GM18520 (cell line): Measurements from ENCODE around the gene MRPL58.
A peak's percentile ranks its signal among the peaks of the same experiment; 100 is the strongest.

ENCODE experiments used
- ATAC-seq: cut with Tn5 transposase; IDR thresholded peaks from one replicate; pipeline ENCODE4 v1.9.1; 2021; ENCODE audit not compliant: unreplicated experiment

Gene MRPL58

DNA sequence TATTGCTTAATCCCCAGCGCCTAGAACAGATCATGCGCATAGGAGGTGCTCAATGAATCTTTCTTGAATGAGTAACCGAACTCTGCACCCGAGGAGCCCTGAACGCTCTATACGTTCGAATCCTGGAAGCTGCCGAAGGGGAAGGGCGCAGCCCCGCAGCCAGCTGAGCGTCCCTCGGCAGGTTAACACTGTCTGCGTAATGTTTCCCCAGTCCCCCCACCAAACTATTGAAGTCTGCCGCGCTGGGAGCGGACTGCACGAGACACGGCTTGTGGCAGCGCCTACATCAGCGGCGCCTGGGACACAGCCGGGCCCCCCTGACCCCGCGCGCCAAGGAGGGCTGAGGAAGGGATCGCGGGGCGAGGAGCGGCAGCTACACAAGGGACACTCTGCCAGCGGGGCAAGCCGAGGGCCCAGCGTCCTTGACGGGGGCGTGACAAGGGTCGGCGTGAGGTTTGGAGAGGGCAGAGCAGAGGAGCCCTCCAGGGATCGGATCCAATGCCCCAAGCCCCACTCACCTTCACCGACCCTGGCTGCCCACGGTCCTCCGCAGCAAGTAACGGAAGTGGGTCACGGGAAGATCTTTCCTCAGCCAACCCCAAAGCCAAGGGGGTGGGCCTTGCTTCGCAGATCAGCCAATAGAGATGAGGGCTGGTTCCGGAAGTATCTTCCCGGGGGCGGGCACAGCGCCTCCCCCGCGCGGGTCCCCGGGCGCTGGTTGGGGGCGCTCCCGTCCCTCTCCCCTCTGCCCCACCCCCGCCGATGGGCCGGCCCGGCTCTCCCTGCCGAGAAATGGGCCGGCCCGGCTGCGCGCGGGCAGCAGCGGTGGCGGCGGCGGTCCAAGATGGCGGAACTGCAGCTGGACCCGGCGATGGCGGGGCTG, 34.2 kb downstream of the MRPL58 start, which contains the start of the genes ATP5PD and KCTD2:
Gene ATP5PD, minus strand, starts transcription at position 563 of the 883 bp plus-strand sequence. CDS start 4,319 bp downstream, outside the sequence.
Gene KCTD2, plus strand, starts transcription at position 819 of the 883 bp plus-strand sequence. Its CDS starts 26 bp downstream, at position 845.
- ATAC-seq: peak; percentile 97

DNA sequence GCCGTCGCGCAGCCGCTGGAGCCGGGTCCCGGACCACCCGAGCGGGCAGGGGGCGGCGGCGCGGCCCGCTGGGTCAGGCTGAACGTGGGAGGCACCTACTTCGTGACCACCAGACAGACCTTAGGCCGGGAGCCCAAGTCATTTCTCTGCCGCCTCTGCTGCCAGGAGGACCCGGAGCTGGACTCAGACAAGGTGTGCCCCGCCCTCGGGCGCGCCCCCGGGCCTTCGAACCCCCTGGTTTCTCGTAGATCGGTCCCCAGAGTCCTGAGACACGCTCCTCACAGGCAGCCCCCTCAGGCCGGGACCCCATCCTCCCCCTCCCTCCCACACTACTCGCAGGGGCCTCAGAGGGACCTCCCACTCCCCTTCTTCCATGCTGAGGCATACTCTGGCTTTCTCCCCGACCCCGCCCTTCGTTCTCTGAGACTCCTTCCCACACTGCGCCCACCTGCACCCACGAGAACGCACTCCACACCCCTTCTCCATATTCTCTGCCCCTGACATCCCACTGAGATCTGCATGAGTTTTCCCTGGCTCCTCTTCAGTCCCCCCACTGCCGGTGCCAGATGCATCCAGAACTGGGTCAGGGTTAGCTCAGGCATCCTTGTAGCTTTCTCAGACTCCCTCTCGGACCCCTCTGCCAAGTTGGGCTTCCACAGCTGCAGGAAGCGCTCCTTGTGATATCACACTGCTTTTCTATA, 35.1 kb downstream of the MRPL58 start:
- peak; percentile 4 for ATAC-seq

DNA sequence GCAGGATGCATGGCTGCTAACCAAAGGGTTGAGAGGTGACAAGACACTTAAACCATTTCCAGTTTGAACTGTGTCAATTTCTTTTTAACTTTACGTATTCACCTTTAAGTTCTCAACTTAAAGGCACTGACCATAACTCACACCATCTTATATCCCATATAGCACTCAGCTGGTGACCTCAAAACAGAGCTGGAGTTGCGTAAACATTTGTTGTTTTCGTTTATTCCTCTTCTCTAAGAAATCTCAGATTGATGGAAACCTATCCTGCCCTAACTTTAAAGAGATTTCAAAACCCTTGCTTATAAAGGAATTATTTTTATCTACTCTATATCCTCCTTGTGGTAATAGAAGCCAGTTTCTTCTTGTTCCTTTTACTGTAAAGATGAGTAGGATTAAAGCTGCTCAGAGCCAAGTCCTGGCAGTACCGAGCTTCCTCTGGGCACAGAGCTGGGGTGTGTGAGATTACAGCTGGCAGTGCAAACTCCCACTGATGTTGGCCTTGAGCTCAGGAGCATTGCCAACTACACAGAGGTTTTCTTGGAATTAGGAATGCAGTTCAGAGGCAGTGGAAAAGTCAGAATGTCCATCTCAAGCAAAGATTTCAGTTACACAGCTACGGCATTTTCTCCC, 35.9 kb downstream of the MRPL58 start:
- ATAC-seq: no peak

DNA sequence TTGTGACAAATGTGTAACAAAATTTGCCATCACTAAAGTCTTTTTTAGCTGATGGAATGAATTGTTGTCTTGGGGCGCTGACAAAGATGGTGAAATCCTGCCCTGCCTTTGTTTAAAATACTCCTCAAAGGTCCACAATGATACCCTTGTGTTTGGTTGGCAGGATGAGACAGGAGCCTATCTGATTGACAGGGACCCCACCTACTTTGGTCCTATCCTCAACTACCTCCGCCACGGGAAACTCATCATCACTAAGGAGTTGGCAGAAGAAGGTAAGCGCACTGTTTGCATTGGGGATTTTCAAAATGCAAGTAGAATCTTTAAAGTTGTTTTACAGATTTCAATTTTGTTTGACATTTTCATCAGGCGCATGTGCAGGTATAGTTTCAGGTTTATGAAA, 36.6 kb downstream of the MRPL58 start:
- no peak for ATAC-seq

DNA sequence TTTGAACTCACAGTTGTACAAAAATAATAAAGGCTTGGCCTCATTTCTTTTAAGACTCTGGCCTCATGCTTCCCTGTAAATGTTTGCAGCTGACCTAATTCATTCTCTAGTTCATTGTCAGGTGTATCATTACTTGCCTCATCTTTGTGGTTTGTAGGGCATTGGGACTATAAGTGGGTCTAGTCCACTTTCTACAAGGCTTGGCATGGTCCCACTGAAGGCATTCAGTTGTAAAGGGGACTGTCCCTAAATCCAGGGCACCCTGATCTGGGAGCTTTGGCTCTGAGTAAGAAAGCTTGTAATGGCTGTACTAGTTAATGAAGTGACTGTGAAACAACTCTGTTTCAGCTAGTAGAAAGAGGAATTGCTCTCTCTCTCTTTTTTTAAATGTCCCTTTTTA, 37.2 kb downstream of the MRPL58 start:
- ATAC-seq: no peak

DNA sequence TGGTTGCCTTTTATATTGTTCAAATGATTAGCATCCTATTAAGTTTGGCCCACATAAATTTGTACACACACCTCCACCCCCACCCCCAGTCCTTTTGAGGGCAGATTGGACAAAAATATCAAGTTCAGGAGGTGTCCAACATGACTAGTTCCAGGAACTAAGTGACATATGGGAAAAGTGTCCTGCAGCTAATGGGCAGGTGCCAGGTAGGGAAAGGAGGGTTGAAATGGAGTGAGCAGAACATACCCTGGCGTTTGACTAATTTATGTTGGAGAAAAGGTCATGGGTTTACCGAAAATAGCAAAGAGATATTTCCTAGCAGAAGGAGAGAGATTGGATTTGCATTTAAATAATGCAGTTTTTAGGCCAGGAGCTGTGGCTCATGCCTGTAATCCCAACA, 39.5 kb downstream of the MRPL58 start:
- no peak for ATAC-seq

DNA sequence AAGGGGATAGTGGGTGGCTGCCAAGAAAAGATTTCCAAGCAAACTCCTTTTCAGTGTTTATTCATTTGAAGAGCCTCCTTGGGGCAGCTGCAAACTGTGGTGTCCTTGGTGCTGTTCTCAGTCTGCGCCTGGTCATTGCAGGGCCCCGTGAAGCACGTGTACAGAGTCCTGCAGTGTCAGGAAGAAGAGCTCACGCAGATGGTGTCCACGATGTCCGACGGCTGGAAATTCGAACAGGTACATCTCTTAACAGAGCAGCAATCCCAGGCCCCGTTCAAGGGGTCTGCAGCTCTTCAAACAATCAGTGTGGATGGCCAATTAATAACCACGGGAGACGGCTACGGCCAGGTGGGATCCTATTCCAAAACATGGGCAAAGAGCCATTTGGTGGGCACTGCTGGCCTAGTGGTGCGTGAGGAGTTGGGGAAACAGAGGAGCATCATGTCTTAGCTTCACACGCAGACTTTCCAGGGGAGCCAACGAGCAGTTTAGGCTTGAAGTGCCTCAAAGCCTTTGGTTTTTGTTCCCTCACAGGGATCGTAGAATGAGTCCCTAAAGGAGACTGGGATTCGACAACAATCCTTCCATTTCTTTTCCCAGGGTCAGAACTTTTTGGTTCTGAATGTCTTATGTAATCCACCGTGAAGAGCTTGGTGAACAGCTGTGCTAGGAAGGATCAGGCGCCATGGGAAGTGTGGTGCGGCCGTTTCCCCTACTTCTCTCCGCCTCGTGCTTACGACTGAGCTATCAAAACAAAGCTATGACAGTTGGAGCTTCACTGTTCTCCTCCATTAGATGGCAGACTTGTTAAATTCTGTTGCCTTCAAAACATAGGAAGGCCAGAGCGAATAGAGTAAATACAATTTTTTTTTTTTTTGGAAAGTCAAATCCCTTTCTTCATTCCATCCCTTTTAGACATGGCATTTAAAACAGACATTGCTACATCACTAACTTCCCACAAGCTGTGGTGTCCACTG, 47.2 kb downstream of the MRPL58 start:
- no peak for ATAC-seq

DNA sequence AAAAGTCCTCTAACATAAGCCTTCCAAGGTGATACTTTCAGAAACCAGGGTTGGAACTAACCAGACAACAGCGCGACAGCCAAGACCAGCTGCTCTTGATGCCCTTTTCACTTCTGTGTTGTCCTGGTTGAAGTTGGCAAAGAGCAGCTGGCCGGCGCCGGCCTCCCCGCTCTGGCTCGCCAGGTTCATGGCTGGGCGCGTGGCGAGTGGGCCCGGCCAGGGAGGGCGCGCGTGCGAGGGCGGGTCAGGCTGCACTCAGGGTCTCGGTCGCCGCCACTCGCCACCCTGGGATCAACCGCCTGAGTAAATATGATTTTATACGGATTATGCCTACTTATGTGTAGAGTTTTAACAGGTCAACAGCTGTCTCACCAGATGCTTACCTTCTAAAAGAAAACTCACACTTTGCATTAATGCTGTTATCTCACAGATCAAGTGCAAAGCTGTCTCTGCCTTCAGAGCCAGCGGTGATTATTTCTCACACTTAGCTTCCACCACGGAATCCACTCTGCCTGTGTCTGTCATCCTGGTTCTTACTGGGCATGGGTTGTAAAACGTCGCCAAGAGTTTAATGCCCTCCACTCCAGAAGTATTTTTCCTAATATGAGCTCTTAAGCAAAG, 48.1 kb downstream of the MRPL58 start:
- no peak for ATAC-seq

DNA sequence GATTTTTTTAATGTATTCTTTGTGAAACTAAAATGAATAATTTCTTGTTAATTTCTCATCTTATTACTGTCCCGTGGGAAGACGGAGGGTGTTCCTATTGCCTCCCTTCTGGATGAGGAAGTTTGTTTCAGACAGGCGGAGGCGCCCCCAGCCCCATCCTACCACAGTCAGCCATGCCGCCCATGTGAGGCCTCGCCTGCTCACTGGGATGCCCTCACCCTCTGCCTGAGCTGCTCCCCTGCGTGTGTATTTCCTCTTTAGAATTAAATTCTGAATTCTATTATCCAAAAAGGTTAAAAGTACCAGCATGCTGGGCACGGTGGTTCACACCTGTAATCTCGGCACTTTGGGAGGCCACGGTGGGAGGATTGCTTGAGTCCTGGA, 48.6 kb downstream of the MRPL58 start:
- no peak for ATAC-seq

DNA sequence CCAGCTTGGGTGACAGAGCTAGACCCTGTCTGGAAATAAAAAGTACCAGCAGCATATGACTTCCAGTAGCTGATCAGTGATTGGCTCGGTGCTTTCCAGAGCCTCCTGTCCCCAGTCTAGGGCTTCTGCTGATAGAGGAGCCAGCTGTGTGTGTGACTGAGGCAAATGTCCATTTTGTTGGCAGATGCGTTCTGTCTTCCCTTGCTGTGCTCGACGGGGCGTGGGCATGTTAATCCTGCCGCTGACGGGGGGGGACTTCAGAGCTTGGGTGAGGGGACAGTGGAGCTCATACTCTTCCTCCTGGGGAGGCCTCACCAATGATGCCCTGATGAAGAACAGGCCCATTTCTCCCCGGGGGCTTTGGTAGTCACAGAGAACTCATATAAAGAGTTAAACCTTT, 49.1 kb downstream of the MRPL58 start:
- no peak for ATAC-seq

DNA sequence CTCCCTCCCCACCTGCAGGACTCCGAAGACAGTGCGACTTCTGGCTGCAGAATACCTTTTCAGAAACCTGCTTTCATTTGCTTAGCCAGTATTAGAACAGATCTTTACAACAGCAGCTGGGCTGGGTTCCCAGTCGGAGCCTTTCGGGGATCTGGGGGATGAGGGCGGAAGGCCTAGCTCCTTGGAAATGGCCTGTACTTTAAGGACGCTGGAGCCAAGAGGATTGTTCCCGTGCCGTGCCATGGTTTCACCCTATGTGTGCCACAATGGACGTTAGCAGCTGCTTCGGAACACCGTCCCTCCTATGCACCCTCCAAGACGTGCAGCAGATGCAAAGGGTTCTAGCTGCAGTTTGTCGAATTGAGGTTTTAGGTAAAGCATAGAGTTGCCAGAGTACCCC, 50.7 kb downstream of the MRPL58 start:
- ATAC-seq: no peak

DNA sequence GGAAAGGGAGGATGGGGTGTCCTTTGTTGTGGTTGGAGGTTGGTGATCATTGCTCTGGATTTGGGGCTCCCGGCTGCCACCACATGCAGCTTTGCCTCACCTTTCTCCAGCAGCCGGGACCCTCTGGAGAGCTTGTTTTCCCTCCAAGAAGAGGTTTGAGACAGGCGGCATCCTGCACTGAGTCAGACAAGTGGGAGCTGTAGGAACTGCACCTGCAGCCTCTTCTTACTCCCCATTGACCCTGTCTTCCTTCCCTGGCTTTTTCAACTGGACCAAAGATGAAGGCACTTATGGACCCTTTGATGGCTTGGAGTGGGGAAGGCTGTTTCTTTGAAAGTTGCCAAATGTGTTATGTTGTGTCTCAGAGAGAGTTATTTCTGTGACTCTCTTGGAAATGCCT, 51.2 kb downstream of the MRPL58 start:
- ATAC-seq: no peak

DNA sequence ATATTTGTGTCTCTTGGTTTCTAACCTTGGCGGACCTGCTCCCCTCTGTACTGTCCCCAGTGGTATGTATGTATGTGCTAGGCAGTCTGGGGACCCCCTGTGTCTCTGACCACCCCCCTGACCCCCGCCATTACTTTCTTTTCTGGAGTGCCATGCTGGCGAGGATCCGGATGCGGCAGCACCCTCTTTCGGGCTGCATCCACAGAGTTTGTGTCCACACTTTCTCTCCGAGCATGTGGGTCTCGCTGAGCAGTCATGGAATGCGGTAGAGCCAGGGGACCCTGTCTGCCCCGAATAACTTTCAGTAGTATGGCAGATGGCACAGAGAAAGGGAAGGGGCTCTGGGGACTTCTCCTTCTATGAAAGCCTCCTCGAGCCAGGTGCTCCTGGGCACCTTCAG, 51.6 kb downstream of the MRPL58 start:
- ATAC-seq: no peak

DNA sequence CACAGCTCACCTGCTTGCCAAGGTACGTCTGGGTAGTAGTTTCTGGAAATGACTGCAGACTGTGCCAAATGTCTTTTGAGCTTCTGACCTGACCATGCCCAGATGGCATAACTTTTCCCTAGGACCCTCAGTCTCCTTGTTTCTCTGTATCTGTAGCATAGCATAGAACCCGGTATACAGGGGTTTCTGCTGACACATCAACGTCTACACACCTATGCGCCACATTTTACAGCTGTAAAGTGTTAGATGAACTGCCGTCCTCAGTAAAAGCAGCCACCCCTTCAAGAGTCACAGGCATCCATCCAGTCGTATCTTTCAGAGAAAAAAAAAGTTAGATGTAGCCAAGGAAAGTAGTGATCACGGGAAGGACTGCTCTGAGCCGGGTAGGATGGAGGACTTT, 52.0 kb downstream of the MRPL58 start:
- ATAC-seq: no peak

DNA sequence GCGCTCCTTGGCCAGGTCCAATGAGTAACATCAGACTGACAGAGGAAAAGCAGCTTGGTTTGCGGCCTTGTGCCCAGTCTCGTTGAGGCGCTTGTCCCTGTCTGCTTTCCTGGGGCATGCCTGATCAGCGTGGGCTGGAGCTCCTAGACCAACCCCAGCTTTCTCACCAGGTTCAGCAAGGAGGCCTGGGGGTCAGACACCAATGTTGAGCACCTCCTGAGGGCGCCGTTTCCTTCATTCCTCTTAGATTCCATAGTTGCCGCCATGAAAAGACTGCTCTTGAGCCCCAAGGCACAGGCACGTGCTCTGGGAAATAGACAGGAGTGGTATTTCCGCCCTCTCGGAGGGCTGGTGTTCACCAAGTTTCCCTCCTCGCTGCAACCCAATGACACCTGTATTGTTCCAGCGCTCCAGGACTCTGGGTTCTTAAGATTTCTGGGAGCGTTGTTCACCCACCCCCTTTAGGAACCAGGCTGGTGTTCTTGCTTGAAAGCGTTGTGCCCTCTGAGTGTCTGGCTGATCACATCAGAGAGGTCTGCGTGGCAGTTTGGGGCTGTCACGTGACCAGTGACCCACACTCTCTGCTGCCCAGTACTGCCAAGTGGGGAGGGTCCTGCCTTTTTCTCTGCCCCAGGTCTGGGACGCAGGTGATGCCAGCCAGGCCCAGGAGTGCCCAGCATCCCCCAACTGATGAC, 52.5 kb downstream of the MRPL58 start:
- no peak for ATAC-seq

DNA sequence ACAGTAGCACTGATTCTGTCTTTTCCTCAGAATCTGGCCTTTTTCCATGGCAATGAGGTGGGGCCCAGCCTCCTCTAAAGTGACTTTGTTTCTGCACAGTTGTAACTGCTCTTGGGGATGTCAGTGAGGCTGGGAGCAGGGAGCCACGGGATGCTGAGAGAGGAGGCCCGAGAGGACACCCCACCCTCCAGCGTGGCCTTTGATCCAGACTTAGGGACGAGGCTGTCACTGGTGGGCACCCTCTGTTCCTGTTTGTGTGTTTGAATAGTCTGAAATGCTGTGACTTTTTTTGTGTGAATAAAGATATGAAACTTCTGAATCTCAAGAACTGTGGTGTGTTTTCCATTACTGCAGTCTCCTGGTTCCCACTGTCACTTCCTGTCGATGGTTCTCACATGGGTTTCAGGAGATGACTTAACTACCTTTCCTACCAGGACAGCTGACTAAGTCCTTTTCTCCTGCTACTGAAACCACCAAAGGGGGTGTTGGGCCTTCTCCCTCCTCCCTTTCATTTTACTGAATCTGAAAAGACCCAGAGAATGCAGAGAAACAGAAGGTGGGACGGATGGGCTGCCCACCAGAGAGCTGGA, 53.2 kb downstream of the MRPL58 start:
- no peak for ATAC-seq

DNA sequence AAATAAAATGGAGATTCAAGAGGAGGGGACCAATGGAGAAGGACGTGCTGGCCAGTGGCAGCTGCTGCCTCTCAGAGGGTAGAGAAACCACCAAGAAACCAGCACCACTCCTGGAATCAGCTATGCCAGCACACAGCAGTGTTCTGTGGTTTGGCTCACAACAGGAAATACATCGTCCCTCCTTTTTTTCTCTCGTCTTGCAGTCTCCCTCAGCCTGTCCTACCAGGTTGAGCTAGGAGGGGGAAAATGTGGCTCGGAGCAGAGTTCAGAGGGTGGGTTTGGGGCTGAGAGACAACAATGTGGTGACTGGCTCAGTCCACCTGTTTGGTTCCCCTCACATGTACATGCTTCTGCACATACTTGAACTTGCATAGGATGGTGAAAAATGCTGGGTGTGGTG, 55.4 kb downstream of the MRPL58 start:
- no peak for ATAC-seq

DNA sequence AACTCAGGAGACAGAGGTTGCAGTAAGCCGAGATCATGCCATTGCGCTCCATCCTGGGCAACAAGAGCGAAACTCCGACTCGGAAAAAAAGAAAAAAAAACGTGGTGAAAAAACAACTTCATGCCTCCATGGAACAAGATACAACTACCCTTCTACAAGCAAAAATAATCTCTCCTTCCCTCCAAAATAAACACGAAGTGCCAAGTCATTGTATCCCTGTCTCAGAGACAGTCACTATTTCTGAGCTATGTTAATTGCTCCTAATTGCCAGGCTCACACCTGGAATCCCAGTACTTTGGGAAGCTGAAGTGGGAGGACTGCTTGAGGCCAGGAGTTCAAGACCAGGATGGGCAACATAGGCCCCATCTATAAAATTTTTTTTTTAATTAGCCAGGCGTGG, 56.3 kb downstream of the MRPL58 start:
- ATAC-seq: no peak

DNA sequence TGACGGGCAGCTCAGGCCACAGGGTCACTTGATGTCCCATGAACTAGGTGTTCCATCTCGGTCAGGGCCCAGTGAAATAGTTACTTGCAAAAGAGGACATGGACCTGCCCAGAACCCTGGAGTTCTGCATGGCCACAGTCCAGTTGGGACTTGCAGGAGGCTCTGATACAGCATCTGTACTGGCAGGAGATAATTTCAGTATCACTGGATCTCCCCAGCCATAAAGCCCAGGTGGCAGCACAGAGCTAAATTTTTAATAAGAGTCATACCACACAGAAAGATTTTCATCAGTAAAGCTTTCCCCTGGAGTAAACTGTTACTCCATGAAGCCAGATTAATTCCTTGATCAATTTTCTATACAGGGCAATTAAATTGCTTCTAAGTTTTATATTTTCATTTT, 57.3 kb downstream of the MRPL58 start:
- no peak for ATAC-seq
